Endothelial cell of umbilical vein (primary cell): ENCODE data around the gene FXR1. TPM values are rescaled to one million over a fixed set of nuclear protein-coding genes. Genes with fewer than 3 reads are reported as not detected.
A peak's percentile ranks its signal among the peaks of the same experiment; 100 is the strongest.

ENCODE experiments used
- BruUV-seq: library from RNA; stranded (reverse); fragments of 400-500 nt; replicated peaks from 2 replicates; lab custom pipeline; 2021; lab: Mats Ljungman, UMichigan
- CTCF ChIA-PET: fragments of 300-600, 350-600 bp; sonication (Branson Sonifier 250); formaldehyde crosslinking; loops from one replicate; lab custom pipeline; 2021; ENCODE audit warnings: antibody characterized with exemption, inconsistent platforms; lab: Charles Lee
- POLR2A ChIA-PET: fragments of 300-600, 350-600 bp; sonication (Branson Sonifier 250); formaldehyde crosslinking; loops from one replicate; lab custom pipeline; 2021; ENCODE audit warnings: antibody characterized with exemption, inconsistent platforms; lab: Charles Lee
- DNase-seq: peaks from one replicate; pipeline ENCODE4 v3.0.0-alpha.2; 2011; ENCODE audit warnings: low read depth, low spot score
- FAIRE-seq: peaks from 2 replicates; lab custom pipeline; 2011; peaks lifted over from hg19 to GRCh38; lab: Jason Lieb, UNC
- H2AFZ ChIP-seq: 2 replicates; pipeline ENCODE4 v1.6.0; 2012; ENCODE audit warnings: low read depth, low read length, control low read depth, inconsistent platforms
- H3K27ac ChIP-seq: 2 replicates; pipeline ENCODE4 v1.5.1; 2011; ENCODE audit warnings: low read depth, mild to moderate bottlenecking, control low read depth, low read length, moderate library complexity; ENCODE audit not compliant: insufficient read depth
- H3K27me3 ChIP-seq, 2 experiments: 2 replicates each; pipeline versions ENCODE4 v1.6.0 to v1.6.1; 2011; ENCODE audit warnings: low read length in 2 of 2, mixed read lengths in 1 of 2; ENCODE audit not compliant: control insufficient read depth in 2 of 2, insufficient read depth in 2 of 2
- H3K36me3 ChIP-seq, 2 experiments: 2 replicates in 1 of 2; 3 replicates in 1 of 2; pipeline ENCODE4 v1.5.1; 2011; ENCODE audit warnings: low read length in 2 of 2, mild to moderate bottlenecking in 1 of 2, moderate library complexity in 1 of 2; ENCODE audit not compliant: control insufficient read depth in 2 of 2, insufficient read depth in 2 of 2; ENCODE audit errors: extremely low read depth in 1 of 2
- H3K4me1 ChIP-seq: 3 replicates; pipeline ENCODE4 v1.5.1; 2011; ENCODE audit warnings: mild to moderate bottlenecking, low read length; ENCODE audit not compliant: control insufficient read depth, insufficient read depth; ENCODE audit errors: extremely low read depth
- H3K4me2 ChIP-seq: 2 replicates; pipeline ENCODE4 v1.6.1; 2011; ENCODE audit warnings: low read length, control low read depth, mixed read lengths; ENCODE audit not compliant: insufficient read depth
- H3K4me3 ChIP-seq, 3 experiments: fragments of 200-600 bp in 1 of 3; sonication (generic), shearing (Covaris generic) in 1 of 3; replicated peaks in 1 of 3; 2 replicates each; pipeline ENCODE4 v1.5.1; 2011 to 2016; ENCODE audit warnings: control low read depth in 3 of 3, low read length in 3 of 3, mild to moderate bottlenecking in 2 of 3, inconsistent platforms in 1 of 3, low read depth in 1 of 3, moderate library complexity in 1 of 3; ENCODE audit not compliant: insufficient read depth in 1 of 3
- H3K79me2 ChIP-seq: 2 replicates; pipeline ENCODE4 v1.6.0; 2012; ENCODE audit warnings: low read length, inconsistent platforms; ENCODE audit not compliant: control insufficient read depth, insufficient read depth
- H3K9ac ChIP-seq: replicated peaks from 2 replicates; pipeline ENCODE3; 2011; ENCODE audit warnings: low read length, control low read depth; ENCODE audit not compliant: insufficient read depth; ENCODE audit errors: extremely low read depth
- H3K9me1 ChIP-seq: replicated peaks from 3 replicates; pipeline ENCODE4 v1.6.0; 2011; ENCODE audit warnings: mild to moderate bottlenecking, low read length; ENCODE audit not compliant: control insufficient read depth, insufficient read depth; ENCODE audit errors: extremely low read depth
- H3K9me3 ChIP-seq: replicated peaks from 2 replicates; pipeline ENCODE4 v1.5.1; 2012; ENCODE audit warnings: low read length, inconsistent platforms; ENCODE audit not compliant: control insufficient read depth, insufficient read depth
- H4K20me1 ChIP-seq: replicated peaks from 2 replicates; pipeline ENCODE3; 2011; ENCODE audit warnings: mild to moderate bottlenecking, low read length; ENCODE audit not compliant: control insufficient read depth, insufficient read depth; ENCODE audit errors: extremely low read depth
- EZH2 ChIP-seq: IDR thresholded peaks from 2 replicates; pipeline ENCODE4 v1.6.1; 2012; ENCODE audit warnings: borderline replicate concordance, low read depth, mild to moderate bottlenecking, moderate library complexity, low read length, inconsistent platforms; ENCODE audit not compliant: severe bottlenecking
- GATA2 ChIP-seq: IDR thresholded peaks from 2 replicates; pipeline ENCODE4 v1.7.0; 2011; ENCODE audit warnings: low read depth, mild to moderate bottlenecking, moderate library complexity, mixed read lengths, low read length; ENCODE audit not compliant: insufficient read length, insufficient read depth
- JUN ChIP-seq: IDR thresholded peaks from 2 replicates; pipeline ENCODE4 v1.6.1; 2011; ENCODE audit warnings: borderline replicate concordance, low read depth; ENCODE audit not compliant: insufficient read length, insufficient read depth
- MYC ChIP-seq: IDR thresholded peaks from one replicate; pipeline ENCODE4 v1.6.1; 2011; ENCODE audit warnings: mild to moderate bottlenecking, low read depth, low read length
- POLR2AphosphoS5 ChIP-seq: IDR thresholded peaks from 2 replicates; pipeline ENCODE4 v1.6.1; 2012; ENCODE audit warnings: low read depth, mild to moderate bottlenecking, control low read depth, low read length, moderate library complexity; ENCODE audit not compliant: insufficient read depth
- dilution Hi-C: fragments of 300-500 bp; cut with MboI; formaldehyde crosslinking; loops from one replicate; pipeline ENCODE4 v1.15.0; 2019; ENCODE audit warnings: low sequenced_read_pairs; ENCODE audit not compliant: extremely low pct_ligation_motif_present
- intact Hi-C: fragments of 100-400 bp; cut with micrococcal nuclease; formaldehyde crosslinking; loops from one replicate; pipeline ENCODE4 v1.10.0; 2022
- polyA plus RNA-seq, 4 experiments: library from polyadenylated mRNA; depleted of rRNA in 3 of 4; stranded (reverse) in 3 of 4; unstranded in 1 of 4; fragments of >200 nt; gene quantifications; 2 replicates each; pipeline versions ENCODE4 v1.2.1 to v1.2.3, GENCODE V29; 2011 to 2012; ENCODE audit warnings: missing spikeins in 1 of 4
- total RNA-seq: library from RNA; stranded (reverse); gene quantifications from 2 replicates; pipeline ENCODE4 v1.2.3, GENCODE V29; 2021
- TF ChIP-seq, protein P1 (sequence below), 2 donors: IDR thresholded peaks; 1 replicate in 1 of 2; 2 replicates in 1 of 2; pipeline ENCODE4 v1.5.1; 2011; ENCODE audit warnings: low read length in 2 of 2, mild to moderate bottlenecking in 2 of 2, moderate library complexity in 2 of 2, control low read depth in 1 of 2, inconsistent platforms in 1 of 2, low read depth in 1 of 2; ENCODE audit not compliant: insufficient read depth in 1 of 2; ENCODE audit errors: extremely low read depth in 1 of 2

Gene FXR1
- total and polyA plus RNA-seq, 2 donors (not counting 3 experiments of a cell fraction or from before 2014, with no cell fraction given), result 87.3 to 186 TPM

DNA sequence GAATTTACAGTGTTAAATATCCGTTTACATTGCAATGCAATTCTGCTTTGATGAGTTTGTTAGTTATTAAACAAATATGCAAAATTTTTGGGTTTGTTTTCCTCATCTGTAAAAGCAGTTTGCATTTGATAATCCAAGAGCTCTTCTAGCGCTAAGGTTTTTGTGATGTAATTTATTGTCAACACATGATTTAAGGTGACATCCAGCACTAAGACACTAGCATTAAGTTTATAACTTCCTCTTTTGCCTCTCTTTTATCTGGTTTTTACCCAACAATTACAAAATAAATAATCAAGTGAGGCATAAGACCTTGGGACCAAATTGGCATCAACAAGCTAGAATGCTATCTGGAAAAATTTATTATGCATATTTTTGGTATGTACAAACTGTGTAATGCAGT lies 78.0 kb downstream of the FXR1 start:
- no peak overlapping the region for H3K27ac ChIP-seq
- BruUV-seq, result no TSS peak
- H3K9me3 ChIP-seq, result no peaks in the 10 kb centered on the region
- peak overlapping the region; percentile 96 for H3K4me2 ChIP-seq
- ChIA-PET POLR2A (no interaction called here), CTCF (interaction anchor here (0.8 to 1.0 kb wide), 3 partner anchors 12 to 395 kb away, joined by 3 read pairs; no protein-coding TSS in a partner anchor)
- dilution Hi-C loops, result no loop called here
- no peaks in the 10 kb centered on the region for H3K36me3 ChIP-seq
- peaks cover 4% of the 10 kb centered on the region for H3K79me2 ChIP-seq
- peak overlapping the region; percentile 84 for H2AFZ ChIP-seq
- intact Hi-C loops, result no loop called here
- no peak for DNase-seq
- peaks cover 2 to 5% of the 10 kb centered on the region in 2 experiments for H3K27me3 ChIP-seq
- no peaks in the 10 kb centered on the region for H4K20me1 ChIP-seq
- no peak for TF ChIP-seq MYC
- TF ChIP-seq GATA2, result no peak
- TF ChIP-seq EZH2, result no peak
- TF ChIP-seq POLR2AphosphoS5, result no peak
- TF ChIP-seq JUN, result no peak
- TF ChIP-seq, protein P1, sequence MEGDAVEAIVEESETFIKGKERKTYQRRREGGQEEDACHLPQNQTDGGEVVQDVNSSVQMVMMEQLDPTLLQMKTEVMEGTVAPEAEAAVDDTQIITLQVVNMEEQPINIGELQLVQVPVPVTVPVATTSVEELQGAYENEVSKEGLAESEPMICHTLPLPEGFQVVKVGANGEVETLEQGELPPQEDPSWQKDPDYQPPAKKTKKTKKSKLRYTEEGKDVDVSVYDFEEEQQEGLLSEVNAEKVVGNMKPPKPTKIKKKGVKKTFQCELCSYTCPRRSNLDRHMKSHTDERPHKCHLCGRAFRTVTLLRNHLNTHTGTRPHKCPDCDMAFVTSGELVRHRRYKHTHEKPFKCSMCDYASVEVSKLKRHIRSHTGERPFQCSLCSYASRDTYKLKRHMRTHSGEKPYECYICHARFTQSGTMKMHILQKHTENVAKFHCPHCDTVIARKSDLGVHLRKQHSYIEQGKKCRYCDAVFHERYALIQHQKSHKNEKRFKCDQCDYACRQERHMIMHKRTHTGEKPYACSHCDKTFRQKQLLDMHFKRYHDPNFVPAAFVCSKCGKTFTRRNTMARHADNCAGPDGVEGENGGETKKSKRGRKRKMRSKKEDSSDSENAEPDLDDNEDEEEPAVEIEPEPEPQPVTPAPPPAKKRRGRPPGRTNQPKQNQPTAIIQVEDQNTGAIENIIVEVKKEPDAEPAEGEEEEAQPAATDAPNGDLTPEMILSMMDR (IDR thresholded peaks at IDR 0.05; ENCODE audit: extremely low read depth in 1 of 2, insufficient read depth in 1 of 2, low read depth in 1 of 2, low read length in 2 of 2), result no peak
- peaks cover 6% of the 10 kb centered on the region for H3K4me1 ChIP-seq
- no peak for FAIRE-seq
- peak overlapping the region; percentile 64 for H3K9ac ChIP-seq
- no peaks in the 10 kb centered on the region for H3K9me1 ChIP-seq
- peak overlapping the region in 1 of 3 experiments; percentile 78 for H3K4me3 ChIP-seq
